ENCODE results near the gene MOB1A.
"Not testable (repeated sequence)": the region's sequence is repeated elsewhere in the genome, so short reads cannot be mapped to it uniquely, and the experiment has no call there.

Gene MOB1A

DNA sequence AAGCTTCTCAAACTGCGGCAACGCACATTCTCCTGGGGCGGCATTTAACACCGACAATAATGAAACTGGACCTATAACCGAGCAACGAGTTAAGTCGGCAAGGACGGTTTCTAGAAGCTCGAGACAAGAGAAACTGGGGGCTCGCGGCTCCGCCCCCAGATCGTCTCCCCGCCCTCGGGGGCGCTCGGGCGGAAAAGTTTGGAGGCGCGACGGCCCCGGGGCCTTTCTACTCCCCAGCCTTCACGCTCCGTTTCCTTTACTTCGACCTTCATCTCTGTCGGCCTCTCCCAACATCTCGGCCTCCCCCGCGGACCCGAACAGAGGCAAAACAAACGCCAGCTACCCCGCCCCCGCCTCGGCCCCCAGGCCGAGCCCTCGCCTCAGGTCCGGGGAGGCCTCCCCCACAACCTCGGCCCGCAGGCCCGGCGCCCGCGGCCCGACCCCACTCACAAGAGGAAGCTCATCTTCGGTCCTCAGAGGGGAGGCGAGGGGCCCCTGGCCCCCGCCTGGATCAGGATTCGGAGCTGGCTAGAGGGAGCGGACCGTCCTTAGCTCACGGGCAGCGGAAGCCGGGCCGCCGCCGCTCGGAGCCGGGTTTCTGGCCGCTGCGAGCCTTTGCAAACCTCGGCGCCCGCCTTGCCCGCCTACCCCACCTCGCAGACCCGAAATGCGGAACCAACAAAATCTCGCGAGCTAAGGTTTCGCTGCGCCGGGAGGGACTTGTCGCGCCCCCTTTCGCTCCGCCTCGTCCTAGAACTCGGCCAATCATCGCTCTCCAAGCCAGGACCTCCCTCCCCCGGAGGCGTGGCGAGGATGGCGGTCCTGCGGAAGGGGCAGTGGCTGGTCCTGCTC is at the start of gene MOB1A:
Gene MOB1A (minus strand): TSS at position 669 of the 852 bp plus-strand sequence. CDS start 205 bp downstream, at position 464.
- DNase-seq (ENCODE audit: low spot score): peak; percentile 98

DNA sequence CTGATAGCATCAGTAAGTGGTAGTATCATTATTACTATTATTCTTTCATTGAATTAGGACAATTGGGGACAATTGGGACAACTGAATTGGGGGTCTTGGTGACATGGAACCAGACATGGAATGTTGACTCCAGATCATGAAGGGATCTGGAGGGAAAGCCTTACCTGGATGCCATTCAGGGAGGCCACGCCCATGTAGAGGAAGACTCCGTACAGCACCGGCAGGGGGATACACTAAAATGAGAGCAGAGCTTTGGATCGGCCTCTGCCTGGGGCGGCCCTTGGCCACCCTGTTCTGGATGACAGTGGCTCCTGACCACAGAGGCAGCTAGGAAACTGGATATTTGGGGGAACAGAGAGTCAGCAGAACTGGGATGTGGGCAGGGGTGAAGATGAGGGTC is 49.0 kb upstream of the MOB1A start:
- DNase-seq (ENCODE audit: low spot score): no peak

GRCh38 chr2:74226648-74227213 is 48.1 kb upstream of the MOB1A start:
- DNase-seq (ENCODE audit: low spot score): no peak

GRCh38 chr2:74225698-74226459 is 47.2 kb upstream of the MOB1A start:
- DNase-seq (ENCODE audit: low spot score): no peak

DNA sequence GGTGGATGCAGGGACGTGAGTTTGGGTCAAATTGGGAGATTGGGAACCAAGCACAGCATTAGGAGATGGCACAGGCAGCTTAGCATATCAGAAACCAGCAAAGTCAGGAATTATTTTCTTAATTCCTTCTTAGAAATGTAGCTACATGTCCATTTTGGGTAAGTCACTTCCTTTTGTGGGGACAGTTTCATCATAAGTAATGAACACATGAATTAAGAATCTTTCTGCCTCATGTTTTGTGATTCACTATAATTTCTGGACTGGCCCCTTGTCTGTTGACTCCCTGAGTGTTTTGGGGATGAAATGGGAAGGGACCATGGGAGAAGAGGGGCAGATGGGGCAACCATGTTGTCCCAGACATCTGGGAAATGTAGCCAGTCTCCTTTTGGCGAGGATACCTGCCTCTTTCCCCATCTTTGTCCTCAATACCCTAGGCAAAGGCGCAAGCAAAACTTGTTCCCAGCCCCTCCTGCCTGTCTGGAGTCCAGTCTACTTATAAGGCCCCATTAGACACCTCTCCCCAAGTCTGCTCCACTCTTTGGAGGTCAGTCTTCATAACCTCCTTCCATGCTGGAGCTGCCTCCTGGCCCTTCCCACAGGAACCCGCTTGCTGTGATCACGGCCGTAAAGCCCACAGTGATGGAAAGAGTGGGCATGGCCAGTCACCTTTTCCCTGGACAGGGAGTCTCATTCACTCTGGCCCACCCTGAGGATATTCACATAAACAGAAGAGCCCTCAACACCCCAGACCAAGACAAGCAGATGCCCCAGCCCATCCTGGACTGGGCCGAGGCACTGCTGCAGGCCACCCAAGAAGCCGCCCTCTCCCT is 45.5 kb upstream of the MOB1A start:
- peak; percentile 56 for DNase-seq (ENCODE audit: low spot score)

GRCh38 chr2:74222300-74222650 is 43.6 kb upstream of the MOB1A start:
- DNase-seq (ENCODE audit: low spot score): no peak

- DNase-seq (ENCODE audit: low spot score): no peak
These were observed 43.1 kb upstream of the MOB1A start for GRCh38 chr2:74221604-74222299.

DNA sequence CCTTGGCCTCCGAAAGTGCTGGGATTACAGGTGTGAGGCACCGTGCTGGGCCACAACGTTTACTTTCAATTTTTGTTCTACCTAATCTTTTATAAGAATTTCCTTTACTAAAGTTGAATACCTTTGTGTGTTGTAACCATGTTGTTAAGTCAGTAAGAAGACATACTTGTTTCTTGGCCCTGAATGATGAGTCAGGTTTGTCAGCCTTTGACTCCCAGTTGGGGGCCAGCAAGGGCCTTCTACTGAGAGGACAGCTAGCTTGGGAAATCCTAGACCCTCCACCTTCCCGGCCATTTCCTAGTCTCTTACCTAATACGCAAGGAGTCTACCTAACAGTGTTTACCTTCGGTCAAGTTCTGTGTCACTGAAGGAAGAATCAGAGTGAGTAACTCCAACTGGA is 42.4 kb upstream of the MOB1A start:
- DNase-seq (ENCODE audit: low spot score): no peak

DNA sequence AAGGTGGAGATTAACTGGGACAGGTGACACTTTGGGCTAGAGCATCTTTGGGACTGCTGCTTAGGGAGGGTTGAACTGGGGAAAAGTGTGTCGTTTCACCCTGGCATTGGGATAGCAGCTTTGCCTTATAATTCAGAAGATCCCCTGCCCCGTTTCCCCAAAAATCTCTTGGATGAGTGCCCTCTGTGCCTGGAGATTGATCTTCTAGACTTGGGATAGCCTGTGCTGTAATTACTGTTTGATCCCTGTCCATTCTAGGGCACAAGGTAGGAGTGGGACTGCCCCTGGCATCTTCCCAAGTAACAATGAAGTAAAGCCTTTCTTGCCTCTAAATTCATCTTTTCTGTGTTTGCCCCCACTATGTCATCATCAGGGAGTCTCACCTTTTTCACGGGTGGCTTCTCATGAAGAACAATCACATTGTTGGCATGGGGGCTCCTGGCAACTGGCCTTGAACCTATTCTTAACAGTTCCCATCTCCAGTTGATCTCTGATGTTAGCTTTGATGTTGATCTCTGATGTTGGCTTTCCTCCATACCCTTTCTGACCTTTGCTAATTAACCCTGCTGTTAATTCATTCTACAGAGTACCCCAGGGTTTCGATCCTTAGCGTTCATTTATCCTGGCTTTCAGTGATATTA is 41.3 kb upstream of the MOB1A start:
- DNase-seq (ENCODE audit: low spot score): no peak

DNA sequence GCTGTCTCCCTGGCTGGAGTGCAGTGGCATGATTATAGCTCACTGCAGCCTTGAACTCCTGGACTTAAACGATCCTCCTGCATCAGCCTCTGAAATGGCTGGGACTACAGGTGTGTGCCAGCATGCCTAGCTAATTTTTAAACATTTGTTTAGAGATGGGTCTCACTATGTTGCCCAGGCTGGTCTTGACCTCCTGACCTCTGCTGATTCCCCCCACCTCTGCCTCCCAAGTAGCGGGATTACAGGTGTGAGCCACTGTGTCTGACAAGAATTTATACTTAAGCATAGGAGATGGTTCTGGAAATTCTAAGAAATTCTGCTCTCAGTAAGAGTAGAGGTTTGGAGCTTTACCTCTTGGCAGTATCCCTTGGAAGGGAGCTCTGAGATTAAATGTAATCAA is 38.0 kb upstream of the MOB1A start:
- DNase-seq (ENCODE audit: low spot score): no peak

DNA sequence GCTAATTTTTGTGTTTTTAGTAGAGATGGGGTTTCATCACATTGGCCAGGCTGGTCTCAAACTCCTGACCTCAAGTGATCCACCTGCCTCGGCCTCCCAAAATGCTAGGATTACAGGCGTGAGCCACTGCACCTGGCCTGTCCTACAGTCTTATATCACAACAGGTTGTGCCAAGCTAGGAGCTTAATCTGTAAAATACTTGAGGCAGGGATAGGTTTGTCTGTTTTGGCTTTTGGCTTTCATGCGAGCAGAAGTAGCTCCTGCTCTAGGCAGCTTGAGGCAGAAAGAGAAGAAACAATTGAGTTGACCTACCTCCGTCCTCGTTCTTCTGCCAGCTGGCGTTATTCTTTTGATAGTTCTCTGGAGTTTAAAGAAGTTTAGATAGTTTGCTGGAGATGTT is 37.1 kb upstream of the MOB1A start:
- DNase-seq (ENCODE audit: low spot score): not testable (repeated sequence)

GRCh38 chr2:74212702-74213410 is 34.2 kb upstream of the MOB1A start:
- DNase-seq (ENCODE audit: low spot score): no peak

DNA sequence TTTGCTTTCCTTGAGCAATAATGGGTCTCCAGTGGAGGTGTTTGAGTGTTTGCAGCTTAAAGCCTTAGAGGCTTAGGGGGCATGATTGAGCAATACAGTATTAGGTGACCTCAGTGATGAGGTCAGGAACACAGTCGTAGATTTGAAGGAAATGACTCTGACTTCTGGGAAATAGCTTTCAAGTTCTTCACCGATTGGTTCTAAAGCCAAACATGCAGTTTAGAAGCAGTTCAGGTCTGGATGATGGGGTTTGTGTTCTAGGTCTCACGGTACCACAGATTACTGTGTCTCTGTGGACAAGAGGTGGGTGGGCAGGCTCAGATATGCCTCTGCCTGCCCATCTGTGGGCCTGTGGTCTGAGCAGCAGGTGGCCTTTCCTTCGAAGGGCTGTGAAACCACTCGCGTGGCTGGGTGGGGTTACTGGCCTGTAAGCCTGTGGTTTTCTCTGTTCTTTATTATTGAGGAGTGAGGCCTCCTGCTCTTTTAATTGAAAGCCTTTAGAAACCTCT is 27.6 kb upstream of the MOB1A start:
- DNase-seq (ENCODE audit: low spot score): peak; percentile 40

DNA sequence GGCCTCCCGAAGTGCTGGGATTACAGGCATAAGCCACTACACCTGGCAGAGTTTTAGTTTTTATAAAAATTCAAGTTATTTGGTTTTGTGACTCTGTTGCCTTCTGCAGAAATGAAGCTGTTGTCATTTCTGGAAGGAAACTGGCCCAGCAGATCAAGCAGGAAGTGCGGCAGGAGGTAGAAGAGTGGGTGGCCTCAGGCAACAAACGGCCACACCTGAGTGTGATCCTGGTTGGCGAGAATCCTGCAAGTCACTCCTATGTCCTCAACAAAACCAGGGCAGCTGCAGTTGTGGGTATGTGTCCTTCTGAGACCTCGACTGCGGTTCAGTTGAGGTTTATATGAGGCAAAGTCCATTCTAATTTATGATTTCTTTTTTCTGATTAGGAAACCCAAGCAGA is 26.9 kb upstream of the MOB1A start:
- no peak for DNase-seq (ENCODE audit: low spot score)

GRCh38 chr2:74205113-74205512 is 26.4 kb upstream of the MOB1A start:
- DNase-seq (ENCODE audit: low spot score): no peak

- no peak for DNase-seq (ENCODE audit: low spot score)
These were observed 25.8 kb upstream of the MOB1A start for GRCh38 chr2:74204436-74204835.

DNA sequence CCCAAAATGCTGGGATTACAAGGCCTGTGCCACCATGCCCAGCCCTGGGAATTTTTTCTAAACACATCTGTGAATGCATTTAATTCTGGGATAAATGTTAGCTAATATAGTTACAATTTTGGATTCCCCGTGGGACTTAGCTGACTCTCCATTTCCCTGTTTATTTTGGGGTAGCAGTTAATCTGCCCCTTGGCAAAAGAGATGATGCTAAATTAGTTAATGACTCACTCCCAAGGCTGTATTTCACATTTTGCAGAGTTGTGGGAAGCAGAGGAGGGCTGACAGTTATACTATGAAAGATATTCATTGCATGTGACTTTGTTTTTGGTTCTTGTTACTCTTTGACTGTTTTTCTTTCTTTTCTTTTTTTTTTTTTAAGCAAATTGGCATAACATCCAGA is 22.9 kb upstream of the MOB1A start:
- DNase-seq (ENCODE audit: low spot score): peak; percentile 71

- DNase-seq (ENCODE audit: low spot score): no peak
These were observed 22.5 kb upstream of the MOB1A start for GRCh38 chr2:74201196-74201595.

GRCh38 chr2:74199871-74200305 is 21.2 kb upstream of the MOB1A start:
- no peak for DNase-seq (ENCODE audit: low spot score)

GRCh38 chr2:74199275-74199701 is 20.6 kb upstream of the MOB1A start:
- no peak for DNase-seq (ENCODE audit: low spot score)

All from AG20443 (cell line).